T-helper 22 cell (primary cell): Measurements from ENCODE around the gene MSANTD7.

Experiments
- DNase-seq: peaks from one replicate; pipeline ENCODE4 v3.0.0-alpha.2; 2020; ENCODE audit warnings: low read depth

The MSANTD7 gene

DNA sequence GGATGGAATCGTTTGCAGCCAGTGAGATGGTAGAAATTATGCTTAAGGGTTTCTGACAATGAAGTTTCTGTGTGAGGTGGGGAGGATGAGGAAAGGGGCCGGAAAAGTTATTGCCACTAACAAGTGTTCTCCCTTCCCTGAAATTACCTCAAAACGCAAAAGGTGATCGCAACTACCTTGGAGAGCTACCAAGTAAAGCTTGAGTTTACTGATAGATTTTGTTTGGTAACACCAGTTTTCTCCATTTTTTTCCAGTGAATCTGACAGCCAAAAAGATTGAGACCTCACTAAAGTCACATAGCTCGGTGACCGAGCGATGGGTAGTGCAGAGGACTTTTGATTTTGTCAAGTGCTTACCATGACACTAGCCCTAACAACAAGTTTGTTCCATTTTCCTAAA is 42.1 kb downstream of the MSANTD7 start:
- no peak for DNase-seq

DNA sequence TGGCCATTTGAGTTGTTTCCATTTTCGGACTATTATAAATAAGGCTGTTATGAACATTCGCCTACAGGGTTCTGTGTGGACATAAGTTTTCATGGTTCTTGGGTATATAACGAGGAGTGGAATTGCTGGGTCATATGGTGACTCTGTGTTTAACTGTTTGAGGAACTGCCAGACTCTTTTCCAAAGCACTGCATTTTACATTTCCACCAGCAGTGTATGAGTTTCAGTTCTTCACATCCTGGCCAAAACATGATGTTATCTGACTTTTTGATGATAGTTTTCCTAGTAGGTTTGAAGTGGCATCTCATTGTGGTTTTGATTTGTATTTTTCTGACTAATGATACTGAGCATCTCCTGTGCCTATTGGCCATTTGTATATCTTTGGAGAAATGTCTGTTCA is 46.0 kb downstream of the MSANTD7 start:
- no peak for DNase-seq
